Lower lobe of right lung (tissue), 2 donors: ENCODE measurements around the gene GRIA1. TPM values are rescaled to one million over a fixed set of nuclear protein-coding genes. Genes with fewer than 3 reads are reported as not detected.

Experiments used
- ATAC-seq, 2 donors: fragments of 200-7000 bp; cut with Tn5 transposase; one replicate each; pipeline ENCODE4 v1.9.1; 2020 to 2022; ENCODE audit warnings: mild to moderate bottlenecking in 2 of 2, moderate library complexity in 2 of 2
- DNase-seq: peaks from one replicate; pipeline ENCODE4 v3.0.0-alpha.2; 2020
- H3K27ac ChIP-seq: fragments of 200-600 bp; one replicate; pipeline ENCODE4 v1.8.0; 2022
- H3K27me3 ChIP-seq: fragments of 200-600 bp; one replicate; pipeline ENCODE4 v1.8.0; 2022; ENCODE audit warnings: low read depth
- H3K36me3 ChIP-seq: fragments of 200-600 bp; one replicate; pipeline ENCODE4 v1.8.0; 2022; ENCODE audit warnings: mild to moderate bottlenecking
- H3K4me1 ChIP-seq: fragments of 200-600 bp; one replicate; pipeline ENCODE4 v1.8.0; 2022
- H3K4me3 ChIP-seq: fragments of 200-600 bp; one replicate; pipeline ENCODE4 v1.8.0; 2022; ENCODE audit warnings: mild to moderate bottlenecking
- H3K9me3 ChIP-seq: fragments of 200-600 bp; one replicate; pipeline ENCODE4 v1.8.0; 2022
- intact Hi-C: fragments of 100-400 bp; cut with DNase I; formaldehyde crosslinking; loops from one replicate; pipeline ENCODE4 v1.11.0; 2022
- total RNA-seq: library from RNA; stranded (reverse); fragmentation: NEBNext Ultra II Directional; extraction: Animal tissue kit (Norgen Biotek cat#: 25700); gene quantifications from one replicate; pipeline ENCODE4 v1.2.1, GENCODE V29; 2021
- TF ChIP-seq, protein P1 (sequence below): fragments of 200-600 bp; IDR thresholded peaks from one replicate; pipeline ENCODE4 v1.8.0; 2022; ENCODE audit warnings: antibody characterized with exemption, mild to moderate bottlenecking
- donor health status: DM: no; HTN: yes; CAD: no; lungs with severe emphysema.

The GRIA1 gene
- total RNA-seq, 1 donor from 2014 or later, result 10.3 TPM

DNA sequence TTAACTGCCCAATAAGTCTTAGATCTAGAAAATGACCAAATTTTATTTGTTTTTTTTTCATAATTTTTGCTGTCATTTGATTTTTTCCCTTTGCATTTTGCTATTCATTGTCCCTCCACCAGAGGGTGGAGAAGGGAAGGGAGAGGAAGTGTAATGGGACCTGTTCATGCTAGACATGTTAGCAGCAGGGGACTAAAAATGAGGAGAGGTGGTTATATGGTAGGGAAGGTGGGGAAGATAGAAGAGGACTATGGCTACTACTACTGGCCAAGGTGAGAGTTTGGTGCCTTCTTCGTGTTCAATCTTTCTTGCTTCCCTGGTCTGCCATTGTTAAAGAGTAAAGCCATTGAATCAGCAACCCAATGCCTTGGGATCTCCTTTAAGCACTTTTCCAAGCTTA, 6.4 kb downstream of the GRIA1 start:
- intact Hi-C loops, result loop anchor here (5.0 to 10.0 kb wide), 2 partner anchors 215 to 468 kb away; no protein-coding TSS in a partner anchor
- DNase-seq (no peak), ATAC-seq (peak; percentile 46 to 59)

DNA sequence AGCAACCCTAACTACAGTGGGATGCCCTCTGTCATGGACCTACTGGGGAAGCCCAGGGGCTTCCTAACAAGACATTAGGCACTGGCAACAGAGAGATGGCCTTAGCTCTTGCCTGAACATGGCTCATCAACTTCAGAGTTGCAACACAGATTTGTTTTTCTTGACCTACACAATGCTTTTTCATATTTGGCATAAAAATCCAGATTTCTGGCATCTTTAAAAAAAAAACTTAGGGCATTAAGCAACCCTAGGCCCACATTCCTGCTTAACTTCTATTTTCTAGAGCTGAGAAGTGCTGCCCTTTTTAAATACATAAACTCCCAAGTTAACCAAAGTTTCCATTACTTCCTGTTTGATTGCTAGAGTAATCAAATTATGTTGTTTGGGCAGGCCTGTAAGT, 8.0 kb downstream of the GRIA1 start:
- intact Hi-C loops, result loop anchor here (5.0 to 10.0 kb wide), 2 partner anchors 214 to 466 kb away; no protein-coding TSS in a partner anchor
- Histone ChIP-seq H3K4me1 (no peaks in the 10 kb centered on the region), H3K27me3 (no peaks in the 10 kb centered on the region), H3K27ac (no peak overlapping the region), H3K36me3 (no peaks in the 10 kb centered on the region), H3K9me3 (no peaks in the 10 kb centered on the region), H3K4me3 (no peak overlapping the region)
- TF ChIP-seq, protein P1, sequence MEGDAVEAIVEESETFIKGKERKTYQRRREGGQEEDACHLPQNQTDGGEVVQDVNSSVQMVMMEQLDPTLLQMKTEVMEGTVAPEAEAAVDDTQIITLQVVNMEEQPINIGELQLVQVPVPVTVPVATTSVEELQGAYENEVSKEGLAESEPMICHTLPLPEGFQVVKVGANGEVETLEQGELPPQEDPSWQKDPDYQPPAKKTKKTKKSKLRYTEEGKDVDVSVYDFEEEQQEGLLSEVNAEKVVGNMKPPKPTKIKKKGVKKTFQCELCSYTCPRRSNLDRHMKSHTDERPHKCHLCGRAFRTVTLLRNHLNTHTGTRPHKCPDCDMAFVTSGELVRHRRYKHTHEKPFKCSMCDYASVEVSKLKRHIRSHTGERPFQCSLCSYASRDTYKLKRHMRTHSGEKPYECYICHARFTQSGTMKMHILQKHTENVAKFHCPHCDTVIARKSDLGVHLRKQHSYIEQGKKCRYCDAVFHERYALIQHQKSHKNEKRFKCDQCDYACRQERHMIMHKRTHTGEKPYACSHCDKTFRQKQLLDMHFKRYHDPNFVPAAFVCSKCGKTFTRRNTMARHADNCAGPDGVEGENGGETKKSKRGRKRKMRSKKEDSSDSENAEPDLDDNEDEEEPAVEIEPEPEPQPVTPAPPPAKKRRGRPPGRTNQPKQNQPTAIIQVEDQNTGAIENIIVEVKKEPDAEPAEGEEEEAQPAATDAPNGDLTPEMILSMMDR, result no peak
- no peak for ATAC-seq
- DNase-seq, result no peak

More for the DNA sequence above, 6.4 kb downstream of the GRIA1 start:
- Histone ChIP-seq H3K4me3 (no peak overlapping the region), H3K4me1 (no peaks in the 10 kb centered on the region), H3K36me3 (no peaks in the 10 kb centered on the region), H3K27me3 (no peaks in the 10 kb centered on the region), H3K9me3 (no peaks in the 10 kb centered on the region), H3K27ac (no peak overlapping the region)
- TF ChIP-seq, protein P1, result peak; percentile 71

DNA sequence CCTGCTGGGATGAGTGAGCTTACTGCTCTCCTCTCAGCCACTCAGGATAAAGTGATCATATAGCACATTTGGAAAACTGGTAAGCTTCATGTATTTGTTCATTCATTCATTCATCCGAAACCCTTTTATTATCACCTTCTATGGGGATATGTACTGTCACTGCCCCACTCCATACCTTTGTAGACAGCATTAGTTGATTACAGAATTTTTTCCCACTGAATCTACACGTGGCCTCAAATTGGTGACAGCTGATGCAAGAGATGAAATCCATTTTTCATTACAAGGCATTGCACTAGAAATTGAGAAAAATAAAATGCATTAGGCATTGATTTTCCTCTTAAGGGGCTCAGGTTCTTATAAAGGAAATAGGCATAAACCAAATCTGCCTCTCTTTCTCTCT, 9.7 kb downstream of the GRIA1 start:
- Histone ChIP-seq H3K4me1 (no peaks in the 10 kb centered on the region), H3K4me3 (no peak overlapping the region), H3K9me3 (no peaks in the 10 kb centered on the region), H3K27ac (no peak overlapping the region), H3K27me3 (no peaks in the 10 kb centered on the region), H3K36me3 (no peaks in the 10 kb centered on the region)
- intact Hi-C loops, result no loop called here
- DNase-seq, result no peak
- TF ChIP-seq, protein P1, result no peak
- no peak for ATAC-seq

DNA sequence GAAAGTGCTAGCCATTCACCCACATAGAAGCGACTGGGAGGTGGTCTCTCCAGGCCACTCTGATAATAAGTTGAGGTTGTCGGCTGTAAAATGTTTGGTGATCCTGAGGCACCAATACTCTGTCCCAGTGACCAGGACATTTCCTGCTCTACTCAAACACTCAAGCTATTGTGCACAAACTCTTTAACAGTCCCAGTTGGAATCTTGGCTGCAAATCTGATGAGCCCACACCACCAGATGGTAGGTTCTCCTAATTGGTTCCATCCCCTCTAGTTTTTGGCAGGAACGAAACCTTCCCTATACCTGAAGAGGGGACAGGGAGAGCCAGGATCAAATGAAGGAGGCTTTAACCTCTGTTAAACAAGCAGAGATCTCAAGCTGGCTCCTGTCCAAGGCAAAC, 14.3 kb downstream of the GRIA1 start:
- intact Hi-C loops, result no loop called here
- H3K27ac ChIP-seq, result no peak overlapping the region
- DNase-seq, result no peak
- H3K36me3 ChIP-seq, result no peaks in the 10 kb centered on the region
- H3K9me3 ChIP-seq, result no peaks in the 10 kb centered on the region
- no peak for ATAC-seq
- no peaks in the 10 kb centered on the region for H3K27me3 ChIP-seq
- no peaks in the 10 kb centered on the region for H3K4me1 ChIP-seq
- TF ChIP-seq, protein P1, result no peak
- no peak overlapping the region for H3K4me3 ChIP-seq

DNA sequence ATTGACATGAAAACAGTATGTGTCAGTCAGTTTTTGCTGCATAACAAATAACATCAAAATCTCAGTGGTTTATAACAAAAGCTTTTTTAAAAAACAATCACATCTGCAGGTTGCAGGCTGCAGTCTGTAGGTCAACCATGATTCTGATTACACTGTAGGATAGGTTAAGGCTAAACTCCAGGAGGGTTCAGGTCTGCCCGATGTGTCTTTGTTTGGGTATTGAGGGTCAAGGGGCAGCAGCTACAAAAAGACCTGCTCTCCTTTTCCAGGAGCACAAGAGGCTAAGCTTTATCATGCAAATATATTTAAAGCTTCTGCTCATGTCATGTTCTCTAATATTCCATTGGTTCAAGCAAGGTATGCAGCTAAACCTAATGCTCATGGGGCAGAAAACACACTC, 18.2 kb downstream of the GRIA1 start:
- ATAC-seq (no peak), DNase-seq (no peak)
- Histone ChIP-seq H3K9me3 (no peaks in the 10 kb centered on the region), H3K27ac (no peak overlapping the region), H3K36me3 (no peaks in the 10 kb centered on the region), H3K4me1 (no peaks in the 10 kb centered on the region), H3K27me3 (no peaks in the 10 kb centered on the region), H3K4me3 (no peak overlapping the region)
- intact Hi-C loops, result no loop called here
- TF ChIP-seq, protein P1, result no peak

DNA sequence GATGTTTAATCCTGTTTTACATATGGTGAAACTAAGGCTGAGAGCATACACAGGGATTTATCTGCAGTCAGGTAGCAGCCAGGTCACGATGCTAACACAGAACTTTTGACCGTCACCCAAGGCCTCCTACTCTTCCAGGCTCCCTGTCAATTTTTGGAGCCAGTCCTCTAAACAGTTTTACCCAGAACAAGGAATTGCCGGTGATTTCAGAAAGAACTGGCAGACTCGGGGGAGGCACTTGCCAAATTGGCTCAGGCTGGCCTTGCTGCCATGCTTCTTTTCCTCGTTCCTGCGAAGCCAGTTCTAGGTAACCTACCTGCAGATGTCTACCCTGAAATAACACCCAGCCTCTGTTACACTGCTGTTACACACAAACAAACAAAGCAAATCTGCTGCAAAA, 21.2 kb downstream of the GRIA1 start:
- TF ChIP-seq, protein P1, result no peak
- H3K4me1 ChIP-seq, result no peaks in the 10 kb centered on the region
- no peak for ATAC-seq
- H3K36me3 ChIP-seq, result no peaks in the 10 kb centered on the region
- intact Hi-C loops, result no loop called here
- H3K9me3 ChIP-seq, result no peaks in the 10 kb centered on the region
- no peaks in the 10 kb centered on the region for H3K27me3 ChIP-seq
- H3K4me3 ChIP-seq, result no peak overlapping the region
- DNase-seq, result no peak
- no peak overlapping the region for H3K27ac ChIP-seq
